Measurements from ENCODE around the gene PEX14. TPM values are rescaled to one million over a fixed set of nuclear protein-coding genes. Genes with fewer than 3 reads are reported as not detected.

The PEX14 gene
- total RNA-seq, 1 donor from 2014 or later: 17.7 TPM

- intact Hi-C loops (cut with DNase I): loop anchor here (2.0 kb wide), 1 partner anchor 118 kb away; the partner anchor contains the start of gene CASZ1
- DNase-seq (ENCODE audit: low spot score): no peak
These were observed 204.1 kb downstream of the PEX14 start for GRCh38 chr1:10678852-10679251.

GRCh38 chr1:10679496-10680220 is 204.9 kb downstream of the PEX14 start:
- DNase-seq (ENCODE audit: low spot score): no peak
- intact Hi-C loops (cut with DNase I): loop anchor here (2.0 kb wide), 1 partner anchor 117 kb away; the partner anchor contains the start of gene CASZ1

Other genes starting within 250 kb of the PEX14 start
- 26.4 TPM for gene PGD, start 75.9 kb upstream of the PEX14 start, total RNA-seq
- 7.3 TPM for gene CENPS, start 44.5 kb upstream of the PEX14 start, total RNA-seq
- not detected for gene CORT, start 24.9 kb upstream of the PEX14 start, total RNA-seq
- gene DFFA, start 2.4 kb upstream of the PEX14 start, total RNA-seq: 22.8 TPM

All from cardiac septum (tissue), 1 donor.